PC-3 (cell line): Measurements from ENCODE around the gene ZNF182. TPM values are rescaled to one million over a fixed set of nuclear protein-coding genes. Genes with fewer than 3 reads are reported as not detected.
A peak's percentile ranks its signal among the peaks of the same experiment; 100 is the strongest.
"Not testable (repeated sequence)": the region's sequence is repeated elsewhere in the genome, so short reads cannot be mapped to it uniquely, and the experiment has no call there.

Experiments used
- ATAC-seq: fragments of 200-7000 bp; cut with Tn5 transposase; 2 replicates; pipeline ENCODE4 v1.9.1; 2020; ENCODE audit warnings: mild to moderate bottlenecking, moderate library complexity
- BruUV-seq: library from RNA; stranded (reverse); fragments of 400-500 nt; replicated peaks from 2 replicates; lab custom pipeline; 2021; lab: Mats Ljungman, UMichigan
- CTCF ChIA-PET: fragments of 300-600 bp; sonication (Branson Sonifier 250); formaldehyde crosslinking; loops from one replicate; lab custom pipeline; 2022; ENCODE audit warnings: antibody characterized with exemption; lab: Charles Lee
- POLR2A ChIA-PET: fragments of 300-600 bp; sonication (Branson Sonifier 250); formaldehyde crosslinking; loops from one replicate; lab custom pipeline; 2022; ENCODE audit warnings: antibody characterized with exemption; ENCODE audit not compliant: unreplicated experiment; lab: Charles Lee
- DNase-seq: peaks from one replicate; pipeline ENCODE4 v3.0.0-alpha.2; 2015
- H2AFZ ChIP-seq: fragments of 300-600 bp; sonication (generic); 2 replicates; pipeline ENCODE4 v1.6.0; 2016; ENCODE audit warnings: antibody characterized with exemption, low read length
- H3F3A ChIP-seq: fragments of 300-600 bp; sonication (generic); one replicate; pipeline ENCODE4 v1.6.0; 2017; ENCODE audit warnings: antibody characterized with exemption, low read length, control low read depth, mild to moderate bottlenecking; ENCODE audit not compliant: unreplicated experiment
- H3K27ac ChIP-seq: fragments of 300-600 bp; sonication (generic); 2 replicates; pipeline ENCODE4 v1.5.1; 2016; ENCODE audit warnings: mild to moderate bottlenecking, low read length
- H3K27me3 ChIP-seq: fragments of 300-600 bp; sonication (generic); 2 replicates; pipeline ENCODE4 v1.6.1; 2016; ENCODE audit warnings: low read length, mixed read lengths
- H3K36me3 ChIP-seq: fragments of 300-600 bp; sonication (generic); 2 replicates; pipeline ENCODE4 v1.6.1; 2016; ENCODE audit warnings: low read depth, mixed run types, low read length, mixed read lengths
- H3K4me1 ChIP-seq: fragments of 300-600 bp; sonication (generic); 2 replicates; pipeline ENCODE4 v1.5.1; 2016; ENCODE audit warnings: low read length; ENCODE audit not compliant: insufficient read depth
- H3K4me2 ChIP-seq: fragments of 300-600 bp; sonication (generic); 2 replicates; pipeline ENCODE4 v1.6.0; 2016; ENCODE audit warnings: low read length
- H3K4me3 ChIP-seq: fragments of 300-600 bp; sonication (generic); 2 replicates; pipeline ENCODE4 v1.5.1; 2016; ENCODE audit warnings: mild to moderate bottlenecking, low read length, mixed read lengths
- H3K79me2 ChIP-seq: fragments of 300-600 bp; sonication (generic); 2 replicates; pipeline ENCODE4 v1.6.1; 2017; ENCODE audit warnings: low read length, mixed read lengths
- H3K9ac ChIP-seq: fragments of 300-600 bp; sonication (generic); 2 replicates; pipeline ENCODE4 v1.6.0; 2016; ENCODE audit warnings: mild to moderate bottlenecking, low read length
- H3K9me2 ChIP-seq: fragments of 300-600 bp; sonication (generic); replicated peaks from 2 replicates; pipeline ENCODE4 v1.6.1; 2016; ENCODE audit warnings: mixed run types, low read length, mixed read lengths
- H3K9me3 ChIP-seq: fragments of 300-600 bp; sonication (generic); 2 replicates; pipeline ENCODE4 v1.6.1; 2016; ENCODE audit warnings: low read length, mixed read lengths
- H4K20me1 ChIP-seq: fragments of 300-600 bp; sonication (generic); 2 replicates; pipeline ENCODE4 v1.6.1; 2016; ENCODE audit warnings: low read length, mixed read lengths
- CTCF ChIP-seq: fragments of 300-600 bp; sonication (generic); conservative IDR thresholded peaks from 2 replicates; pipeline ENCODE4 v1.5.1; 2017; ENCODE audit warnings: antibody characterized with exemption, low read depth, mild to moderate bottlenecking, low read length
- EZH2 ChIP-seq: fragments of 300-600 bp; sonication (generic); IDR thresholded peaks from one replicate; pipeline ENCODE4 v1.6.1; 2017; ENCODE audit warnings: antibody characterized with exemption, mild to moderate bottlenecking, low read length; ENCODE audit not compliant: unreplicated experiment
- EZH2phosphoT487 ChIP-seq: fragments of 300-600 bp; sonication (generic); IDR thresholded peaks from 2 replicates; pipeline ENCODE4 v1.6.1; 2018; ENCODE audit warnings: mild to moderate bottlenecking, antibody characterized with exemption, low read length, borderline replicate concordance
- intact Hi-C: fragments of 100-400 bp; cut with micrococcal nuclease; formaldehyde crosslinking; loops from 2 replicates; pipeline ENCODE4 v1.9.0; 2023
- total RNA-seq: library from RNA; depleted of rRNA; stranded (reverse); fragments of >200 nt; gene quantifications from 2 replicates; pipeline ENCODE4 v1.2.3, GENCODE V29; 2014

Gene ZNF182
- total RNA-seq, 1 experiment from 2014 or later, result 1.2 TPM

GRCh38 chrX:48028091-48028490 is 24.3 kb upstream of the ZNF182 start:
- H2AFZ ChIP-seq, result no peak overlapping the region
- no peak overlapping the region for H3K4me3 ChIP-seq
- DNase-seq (no peak), ATAC-seq (no peak)
- no peaks in the 10 kb centered on the region for H3K4me1 ChIP-seq
- no peak for TF ChIP-seq EZH2
- no peak for TF ChIP-seq EZH2phosphoT487
- no peak for TF ChIP-seq CTCF
- no TSS peak for BruUV-seq
- CTCF ChIA-PET, result no interaction called here
- no peaks in the 10 kb centered on the region for H4K20me1 ChIP-seq
- no peaks in the 10 kb centered on the region for H3K79me2 ChIP-seq
- POLR2A ChIA-PET, result no interaction called here
- H3F3A ChIP-seq, result no peaks in the 10 kb centered on the region
- no peak overlapping the region for H3K4me2 ChIP-seq
- no peaks in the 10 kb centered on the region for H3K36me3 ChIP-seq
- no peaks in the 10 kb centered on the region for H3K9me3 ChIP-seq
- no peak overlapping the region for H3K9ac ChIP-seq
- intact Hi-C loops, result loop anchor here (5.0 to 10.0 kb wide), 2 partner anchors 71 to 373 kb away; partner anchors contain the start of genes ELK1 and UXT
- H3K27ac ChIP-seq, result no peak overlapping the region
- H3K9me2 ChIP-seq, result no peaks in the 10 kb centered on the region
- H3K27me3 ChIP-seq, result no peaks in the 10 kb centered on the region

DNA sequence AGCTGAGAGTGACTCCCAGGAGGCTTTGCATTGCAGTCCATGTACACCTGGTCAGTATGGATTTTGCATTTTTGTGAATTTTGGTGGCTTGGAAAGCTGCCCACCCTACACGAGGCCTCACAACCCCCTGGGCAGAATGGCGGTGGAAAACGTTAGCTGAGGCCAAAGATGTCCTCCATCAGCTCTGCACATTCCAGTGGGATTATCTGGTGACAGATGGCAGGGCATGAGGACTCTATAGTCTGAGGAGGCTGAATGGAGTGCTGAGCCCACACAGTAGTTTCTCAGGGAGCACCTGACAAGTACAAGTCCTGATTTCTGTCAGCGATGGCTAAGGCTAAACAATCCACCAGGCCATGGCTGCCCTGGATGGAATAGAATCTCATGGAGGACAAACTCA is 23.8 kb upstream of the ZNF182 start:
- POLR2A ChIA-PET, H3K9me2 ChIP-seq, H3K79me2 ChIP-seq, H4K20me1 ChIP-seq, H3K27me3 ChIP-seq, H3K4me2 ChIP-seq, H2AFZ ChIP-seq, BruUV-seq, H3K4me1 ChIP-seq, H3F3A ChIP-seq, H3K27ac ChIP-seq, H3K4me3 ChIP-seq, ATAC-seq, DNase-seq, H3K36me3 ChIP-seq, H3K9ac ChIP-seq, CTCF ChIA-PET, H3K9me3 ChIP-seq: not testable (repeated sequence)
- intact Hi-C loops, result loop anchor here (5.0 to 10.0 kb wide), 2 partner anchors 70 to 373 kb away; partner anchors contain the start of genes ELK1 and UXT

GRCh38 chrX:48025561-48025960 is 21.8 kb upstream of the ZNF182 start:
- H3K4me1 ChIP-seq, result no peaks in the 10 kb centered on the region
- H3K4me2 ChIP-seq, result no peak overlapping the region
- H3K9me3 ChIP-seq, result no peaks in the 10 kb centered on the region
- ChIA-PET CTCF (no interaction called here), POLR2A (no interaction called here)
- no peak overlapping the region for H2AFZ ChIP-seq
- no peaks in the 10 kb centered on the region for H3K27me3 ChIP-seq
- no peak overlapping the region for H3K9ac ChIP-seq
- intact Hi-C loops, result loop anchor here (5.0 to 10.0 kb wide), 2 partner anchors 68 to 371 kb away; partner anchors contain the start of genes ELK1 and UXT
- TF ChIP-seq CTCF (peak; percentile 80), EZH2 (no peak), EZH2phosphoT487 (no peak)
- peak; percentile 49 for ATAC-seq
- H3K4me3 ChIP-seq, result no peak overlapping the region
- no peaks in the 10 kb centered on the region for H3K36me3 ChIP-seq
- no peaks in the 10 kb centered on the region for H3K79me2 ChIP-seq
- no peaks in the 10 kb centered on the region for H3K9me2 ChIP-seq
- H3K27ac ChIP-seq, result no peak overlapping the region
- no TSS peak for BruUV-seq
- no peaks in the 10 kb centered on the region for H4K20me1 ChIP-seq
- peak; percentile 80 for DNase-seq
- no peaks in the 10 kb centered on the region for H3F3A ChIP-seq
